Heart right ventricle (tissue), 16 donors: Measurements from ENCODE around the gene FFAR2. TPM values are rescaled to one million over a fixed set of nuclear protein-coding genes. Genes with fewer than 3 reads are reported as not detected.

Source experiments
- ATAC-seq, 8 donors: fragments of 200-7000 bp; cut with Tn5 transposase; one replicate each; pipeline ENCODE4 v1.9.1; 2020; ENCODE audit warnings: mild to moderate bottlenecking in 8 of 8, moderate library complexity in 8 of 8, moderate number of reproducible peaks in 1 of 8
- DNase-seq, 2 donors: peaks; one replicate each; pipeline ENCODE4 v3.0.0-alpha.2; 2020
- H3K27ac ChIP-seq, 10 donors: fragments of 200-600 bp; sonication (generic) in 2 of 10; one replicate each; pipeline versions ENCODE4 v1.5.0 to v1.8.0; 2020 to 2022; ENCODE audit warnings: mild to moderate bottlenecking in 3 of 10
- H3K27me3 ChIP-seq, 7 donors: fragments of 200-600 bp; one replicate each; pipeline ENCODE4 v1.8.0; 2021 to 2022; ENCODE audit warnings: mild to moderate bottlenecking in 2 of 7
- H3K36me3 ChIP-seq, 9 donors: fragments of 200-600 bp; sonication (generic) in 1 of 9; one replicate each; pipeline versions ENCODE4 v1.5.0 to v1.8.0; 2020 to 2022; ENCODE audit warnings: mild to moderate bottlenecking in 2 of 9
- H3K4me1 ChIP-seq, 9 donors: fragments of 200-600 bp; sonication (generic) in 1 of 9; one replicate each; pipeline versions ENCODE4 v1.5.0 to v1.8.0; 2020 to 2022; ENCODE audit warnings: mild to moderate bottlenecking in 4 of 9
- H3K4me3 ChIP-seq, 10 donors: fragments of 200-600 bp; sonication (generic) in 2 of 10; one replicate each; pipeline versions ENCODE4 v1.5.0 to v1.8.0; 2020 to 2022; ENCODE audit warnings: mild to moderate bottlenecking in 7 of 10, moderate library complexity in 2 of 10
- H3K9me3 ChIP-seq, 11 donors: fragments of 200-600 bp in 10 of 11; sonication (generic) in 2 of 11; one replicate each; pipeline versions ENCODE4 v1.5.0 to v1.8.0; 2013 to 2022; ENCODE audit warnings: mild to moderate bottlenecking in 2 of 11, control low read depth in 1 of 11, moderate library complexity in 1 of 11
- WGBS, 2 donors: extraction: QIAGEN DNeasy Blood & Tissue Kit; methylation state at CpG; one replicate each; pipeline ENCODE4 v1.1.7; 2013; ENCODE audit warnings: inconsistent platforms in 1 of 2; 5-methylcytosine and 5-hydroxymethylcytosine counted together
- intact Hi-C, 10 donors: fragments of 100-400 bp; cut with DNase I; formaldehyde crosslinking; loops; one replicate each; pipeline versions ENCODE4 v1.11.1 to v1.14.2; 2022
- polyA plus RNA-seq, 2 donors: library from polyadenylated mRNA; stranded (reverse); fragments of 200-250 nt; gene quantifications; one replicate each; pipeline ENCODE4 v1.2.3, GENCODE V29; 2013
- total RNA-seq, 10 donors: library from RNA; stranded (reverse); fragmentation: NEBNext Ultra II Directional in 3 of 10; extraction: Animal tissue kit (Norgen Biotek cat#: 25700) in 3 of 10; gene quantifications; one replicate each; pipeline versions ENCODE4 v1.2.1 to v1.2.4, GENCODE V29; 2021 to 2023
- TF ChIP-seq, protein P1 (sequence below), 9 donors: fragments of 200-600 bp; sonication (generic) in 2 of 9; IDR thresholded peaks; one replicate each; pipeline versions ENCODE4 v1.5.0 to v1.8.0; 2021 to 2022; ENCODE audit warnings: antibody characterized with exemption in 9 of 9, mild to moderate bottlenecking in 5 of 9, moderate library complexity in 1 of 9
- donor health status: Arrhythmogenic right ventricular cardiomyopathy.
- donor health status: ischemic (EF 13 %, LVEDD 7.1; RV severe dilation, severe dysfunction).
- donor health status: healthy with polysubstance abuse.
- donor health status: DM: no; HTN: yes; CAD: no.
- donor health status: DM: no; HTN: no; CAD: no.
- donor health status: ischemic (EF 25% LVEDD 6.9; RV normal size, moderate dysfunction).
- donor health status: ischemic (EF 25% LVEDD 5.7; RV mildly dilated, moderate dysfunction).
- donor health status: healthy.
- donor health status: DM: yes; HTN: yes; CAD: no.
- donor health status: Ischemic cardiomyopathy.
- donor health status: ischemic (EF 35%, LVEDD 5.7; RV mildly dilated, moderate dysfunction).
- donor health status: nonischemic (EF 11% LVEDD 7.7; RV severe dilation, severe dysfunction).
- donor health status: DM: yes; HTN: yes; CAD: no.
- donor health status: PGD.
- donor health status: ischemic (EF 29% LVEDD 5.4; RV normal size, mild dysfunction).
- donor health status: nonischemic (EF 23%, LVEDD 6.1; RV moderate dilation, normal function).

FFAR2 gene
- total and polyA plus RNA-seq, 12 donors = 0.10 to 1.4 (median 0.47) TPM; not detected in 1

DNA sequence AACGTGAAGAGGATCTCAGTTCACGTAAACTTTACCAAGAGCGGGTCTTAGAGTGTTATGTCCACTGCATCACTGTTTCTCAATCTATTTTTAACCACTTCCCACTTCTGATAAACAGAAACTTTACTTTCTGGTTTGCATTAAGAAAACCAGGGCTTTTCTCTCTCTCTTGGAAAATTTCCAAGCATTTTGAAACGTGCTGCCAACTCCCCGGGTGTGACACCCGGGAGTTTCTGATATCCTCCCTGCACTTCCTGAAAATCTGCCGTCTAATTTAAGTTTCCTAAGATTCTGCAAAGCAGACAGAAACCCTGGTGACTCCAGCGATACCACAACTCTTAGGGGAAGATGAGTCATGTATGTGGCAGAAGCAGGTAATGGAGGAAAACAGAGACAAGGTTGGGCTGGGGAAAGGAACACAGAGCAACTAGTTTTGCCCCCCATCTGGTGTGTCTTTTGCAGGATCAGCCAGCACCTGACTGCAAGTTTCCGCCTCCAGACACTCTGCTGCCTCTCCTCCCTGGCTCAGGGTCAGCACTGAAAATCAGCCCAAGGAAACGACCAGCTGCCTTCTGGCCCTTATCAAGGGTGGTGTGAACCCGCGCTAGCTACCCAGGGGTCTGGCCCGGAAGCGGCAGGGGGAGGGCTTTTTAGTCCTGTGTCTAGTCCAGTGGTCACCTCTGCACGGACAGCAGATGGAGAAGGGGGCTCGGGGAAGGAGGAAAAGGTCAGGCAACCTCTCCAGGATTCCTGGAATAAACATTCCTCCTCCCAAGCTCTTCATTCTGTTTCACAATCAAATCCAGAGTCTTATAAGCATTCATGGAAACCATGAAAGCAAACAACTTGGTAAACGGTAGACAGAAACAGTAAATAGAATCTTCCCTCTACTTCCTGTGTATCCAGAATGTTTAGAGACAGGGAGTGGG lies 11.3 kb upstream of the FFAR2 start:
- peak in 7 of 8 donors; percentile 48 to 72 (median 63) for ATAC-seq
- H3K36me3 ChIP-seq = no peaks in the 10 kb centered on the region
- peaks cover 3 to 77% (median 39%) of the 10 kb centered on the region in 9 donors for H3K4me1 ChIP-seq
- H3K9me3 ChIP-seq = peaks cover 0 to 10% (median 0%) of the 10 kb centered on the region in 11 donors
- peak in 1 of 2 donors; percentile 26 for DNase-seq
- no peaks in the 10 kb centered on the region for H3K27me3 ChIP-seq
- peak overlapping the region in 4 of 10 donors; percentile 2 to 21 (median 14) for H3K4me3 ChIP-seq
- WGBS, 2 donors = 4 to 10% methylated on average over 17 of the region's 17 CpGs
- TF ChIP-seq, protein P1, sequence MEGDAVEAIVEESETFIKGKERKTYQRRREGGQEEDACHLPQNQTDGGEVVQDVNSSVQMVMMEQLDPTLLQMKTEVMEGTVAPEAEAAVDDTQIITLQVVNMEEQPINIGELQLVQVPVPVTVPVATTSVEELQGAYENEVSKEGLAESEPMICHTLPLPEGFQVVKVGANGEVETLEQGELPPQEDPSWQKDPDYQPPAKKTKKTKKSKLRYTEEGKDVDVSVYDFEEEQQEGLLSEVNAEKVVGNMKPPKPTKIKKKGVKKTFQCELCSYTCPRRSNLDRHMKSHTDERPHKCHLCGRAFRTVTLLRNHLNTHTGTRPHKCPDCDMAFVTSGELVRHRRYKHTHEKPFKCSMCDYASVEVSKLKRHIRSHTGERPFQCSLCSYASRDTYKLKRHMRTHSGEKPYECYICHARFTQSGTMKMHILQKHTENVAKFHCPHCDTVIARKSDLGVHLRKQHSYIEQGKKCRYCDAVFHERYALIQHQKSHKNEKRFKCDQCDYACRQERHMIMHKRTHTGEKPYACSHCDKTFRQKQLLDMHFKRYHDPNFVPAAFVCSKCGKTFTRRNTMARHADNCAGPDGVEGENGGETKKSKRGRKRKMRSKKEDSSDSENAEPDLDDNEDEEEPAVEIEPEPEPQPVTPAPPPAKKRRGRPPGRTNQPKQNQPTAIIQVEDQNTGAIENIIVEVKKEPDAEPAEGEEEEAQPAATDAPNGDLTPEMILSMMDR (IDR thresholded peaks at IDR 0.05) = no peak
- peak overlapping the region in 8 of 10 donors; percentile 37 to 79 (median 46) for H3K27ac ChIP-seq
- intact Hi-C loops = no loop called here

DNA sequence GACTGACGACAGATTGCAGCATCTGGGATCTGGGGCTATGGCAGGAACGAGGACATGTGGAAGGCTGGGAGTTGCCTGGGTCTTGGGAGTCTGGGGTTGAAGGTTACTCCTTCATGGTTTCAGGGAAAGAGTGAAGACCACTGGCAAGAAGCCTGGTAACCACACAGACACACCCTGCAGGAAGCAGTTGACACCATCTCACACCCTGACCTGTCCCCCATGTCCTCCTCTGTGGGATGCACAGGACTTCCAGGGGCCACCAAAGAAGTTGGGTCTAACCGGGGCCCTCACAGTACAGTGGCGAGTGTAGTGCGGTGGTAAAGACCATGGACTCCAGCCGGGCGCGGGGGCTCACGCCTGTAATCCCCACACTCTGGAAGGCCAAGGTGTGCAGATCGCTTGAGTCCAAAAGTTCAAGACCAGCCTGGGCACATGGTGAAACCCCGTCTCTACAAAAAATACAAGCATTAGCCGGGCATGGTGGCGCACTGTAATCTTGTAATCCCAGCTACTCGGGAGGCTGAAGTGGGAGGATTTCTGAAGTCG lies 10.6 kb upstream of the FFAR2 start:
- peak overlapping the region in 6 of 10 donors; percentile 46 to 79 (median 52) for H3K27ac ChIP-seq

DNA sequence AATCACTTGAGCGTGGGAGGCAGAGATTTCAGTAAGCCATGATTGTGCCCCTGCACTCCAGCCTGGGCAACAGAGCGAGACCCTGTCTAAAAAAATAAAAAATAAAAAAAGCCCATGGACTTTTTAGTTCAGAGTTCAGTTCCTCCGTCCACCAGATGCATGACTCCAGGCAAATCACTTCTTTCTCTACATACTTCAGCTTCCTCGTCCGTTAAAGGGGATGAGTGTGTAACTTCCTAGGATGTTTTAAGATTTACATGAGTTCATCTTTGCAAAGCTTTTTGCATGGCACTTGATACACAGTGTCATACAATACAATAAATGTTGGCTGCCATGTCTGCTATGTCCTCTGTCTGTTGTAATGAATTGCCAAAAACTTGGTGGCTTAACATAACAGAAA lies 10.0 kb upstream of the FFAR2 start:
- no peak overlapping the region for H3K4me3 ChIP-seq
- intact Hi-C loops = no loop called here
- TF ChIP-seq, protein P1 (IDR thresholded peaks at IDR 0.05) = no peak
- H3K27me3 ChIP-seq = no peaks in the 10 kb centered on the region
- H3K9me3 ChIP-seq = no peaks in the 10 kb centered on the region
- H3K36me3 ChIP-seq = no peaks in the 10 kb centered on the region
- peaks cover 3 to 76% (median 39%) of the 10 kb centered on the region in 9 donors for H3K4me1 ChIP-seq
- no peak for DNase-seq
- 84 to 91% methylated on average over 5 of the region's 5 CpGs for WGBS, 2 donors
- no peak for ATAC-seq
- H3K27ac ChIP-seq = no peak overlapping the region

More for the DNA sequence above, 10.6 kb upstream of the FFAR2 start:
- TF ChIP-seq, protein P1 (IDR thresholded peaks at IDR 0.05) = no peak
- no peaks in the 10 kb centered on the region for H3K27me3 ChIP-seq
- H3K4me3 ChIP-seq = peak overlapping the region in 1 of 10 donors; percentile 2
- peaks cover 0 to 3% (median 0%) of the 10 kb centered on the region in 11 donors for H3K9me3 ChIP-seq
- DNase-seq (no peak), ATAC-seq (no peak)
- 89 to 90% methylated on average over 15 of the region's 15 CpGs for WGBS, 2 donors
- peaks cover 3 to 78% (median 39%) of the 10 kb centered on the region in 9 donors for H3K4me1 ChIP-seq
- intact Hi-C loops = no loop called here
- H3K36me3 ChIP-seq = no peaks in the 10 kb centered on the region

DNA sequence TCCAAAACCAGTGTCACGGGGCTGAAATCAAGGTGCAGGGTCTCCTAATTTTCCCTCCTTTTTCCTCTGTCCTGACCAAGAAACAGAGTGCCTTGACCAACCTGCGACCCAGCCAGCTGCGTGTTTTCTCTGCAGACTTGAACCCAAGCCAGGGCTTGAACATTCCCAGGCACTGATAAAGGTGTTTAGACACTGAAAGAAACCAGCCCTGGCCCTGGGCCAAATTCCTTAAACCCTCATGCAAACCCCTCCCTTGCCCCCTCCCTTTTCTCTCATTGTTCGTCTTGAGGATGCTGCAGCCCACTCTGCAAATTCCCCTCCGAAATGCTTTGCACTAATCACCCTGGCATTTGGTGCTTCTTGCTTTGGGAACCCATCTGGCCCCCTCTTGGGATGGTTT lies 9.5 kb upstream of the FFAR2 start:
- Histone ChIP-seq H3K27me3 (no peaks in the 10 kb centered on the region), H3K9me3 (no peaks in the 10 kb centered on the region)

More for the DNA sequence above, 9.5 kb upstream of the FFAR2 start:
- Histone ChIP-seq H3K27ac (no peak overlapping the region), H3K4me3 (no peak overlapping the region), H3K4me1 (peaks cover 3 to 73% (median 39%) of the 10 kb centered on the region in 9 donors), H3K36me3 (no peaks in the 10 kb centered on the region)
- WGBS, 2 donors = 40 to 55% methylated on average over 5 of the region's 5 CpGs
- TF ChIP-seq, protein P1 (IDR thresholded peaks at IDR 0.05) = no peak
- intact Hi-C loops = no loop called here
- DNase-seq = no peak
- ATAC-seq = no peak
